Large intestine (tissue), 12 donors: ENCODE data around the gene VWC2. TPM values are rescaled to one million over a fixed set of nuclear protein-coding genes. Genes with fewer than 3 reads are reported as not detected.
A peak's percentile ranks its signal among the peaks of the same experiment; 100 is the strongest.

Source experiments
- DNase-seq, 2 donors: peaks; one replicate each; pipeline versions ENCODE4 v3.0.0 to v3.0.0-alpha.2; 2013
- H3K27ac ChIP-seq: one replicate; pipeline ENCODE4 v1.5.1; 2013; ENCODE audit warnings: low read length
- H3K27me3 ChIP-seq: 2 replicates; pipeline ENCODE4 v1.6.1; 2013; ENCODE audit warnings: low read length; ENCODE audit not compliant: control insufficient read depth, insufficient read depth
- H3K36me3 ChIP-seq: 2 replicates; pipeline ENCODE4 v1.6.1; 2013; ENCODE audit warnings: low read length; ENCODE audit not compliant: control insufficient read depth, insufficient read depth
- H3K4me1 ChIP-seq: one replicate; pipeline ENCODE4 v1.6.1; 2013; ENCODE audit warnings: low read length; ENCODE audit not compliant: control insufficient read depth, insufficient read depth
- H3K4me3 ChIP-seq: one replicate; pipeline ENCODE4 v1.5.1; 2013; ENCODE audit warnings: low read length
- H3K9me3 ChIP-seq: one replicate; pipeline ENCODE4 v1.6.1; 2013; ENCODE audit warnings: mild to moderate bottlenecking, low read depth, low read length, moderate library complexity; ENCODE audit not compliant: control insufficient read depth
- WGBS: methylation state at CpG from one replicate; pipeline ENCODE4 v1.1.5; 2013; ENCODE audit warnings: low lambda C conversion rate; ENCODE audit not compliant: insufficient coverage; 5-methylcytosine and 5-hydroxymethylcytosine counted together
- long read RNA-seq, 11 donors: transcript quantifications; one replicate each; lab custom pipeline, GENCODE V29; 2026
- polyA plus RNA-seq: library from polyadenylated mRNA; unstranded; fragments of 120-200 nt; gene quantifications from one replicate; pipeline ENCODE4 v1.2.1, GENCODE V29; 2013

The VWC2 gene
- polyA plus RNA-seq = 0.63 TPM
- long read RNA-seq, donor 1 = 0 reads
- long read RNA-seq, donor 2 = 0 reads
- long read RNA-seq, donor 3, full-length matches to known transcripts = 1 of 1 reads
- long read RNA-seq, donor 3, partial matches to known transcripts = 0 of 1 reads
- long read RNA-seq, donor 3, other reads (novel, unspliced or antisense) = 0 of 1 reads
- long read RNA-seq, donor 4 = 0 reads
- long read RNA-seq, donor 5, full-length matches to known transcripts = 1 of 1 reads
- long read RNA-seq, donor 5, partial matches to known transcripts = 0 of 1 reads
- long read RNA-seq, donor 5, other reads (novel, unspliced or antisense) = 0 of 1 reads
- long read RNA-seq, donor 6, full-length matches to known transcripts = 1 of 1 reads
- long read RNA-seq, donor 6, partial matches to known transcripts = 0 of 1 reads
- long read RNA-seq, donor 6, other reads (novel, unspliced or antisense) = 0 of 1 reads
- long read RNA-seq, donor 7 = 0 reads
- long read RNA-seq, donor 8 = 0 reads
- long read RNA-seq, donor 9 = 0 reads
- long read RNA-seq, donor 10, full-length matches to known transcripts = 1 of 1 reads
- long read RNA-seq, donor 10, partial matches to known transcripts = 0 of 1 reads
- long read RNA-seq, donor 10, other reads (novel, unspliced or antisense) = 0 of 1 reads
- long read RNA-seq, donor 11 = 0 reads

- Histone ChIP-seq H3K4me1 (peaks cover 2% of the 10 kb centered on the region), H3K27me3 (peaks cover 62% of the 10 kb centered on the region), H3K4me3 (peak within 1 kb of the TSS; percentile 35), H3K9me3 (peaks cover 6% of the 10 kb centered on the region), H3K27ac (no peak within 1 kb of the TSS), H3K36me3 (no peaks in the 10 kb centered on the region)
- DNase-seq = peak in 1 of 2 donors; percentile 11
- WGBS = no CpG with 5 or more reads among the region's 75 CpGs
Measured at GRCh38 chr7:49773218-49773935, at the start of gene VWC2. Gene VWC2, plus strand, starts transcription at chr7:49773638. Its CDS starts 1,798 bp downstream, at chr7:49775436.

GRCh38 chr7:49724071-49724470 lies 49.4 kb upstream of the VWC2 start:
- Histone ChIP-seq H3K4me1 (no peaks in the 10 kb centered on the region), H3K4me3 (no peak overlapping the region), H3K9me3 (no peaks in the 10 kb centered on the region), H3K27me3 (no peaks in the 10 kb centered on the region), H3K27ac (no peak overlapping the region), H3K36me3 (no peaks in the 10 kb centered on the region)
- no peak for DNase-seq

- Histone ChIP-seq H3K4me1 (no peaks in the 10 kb centered on the region), H3K36me3 (no peaks in the 10 kb centered on the region), H3K27ac (no peak overlapping the region), H3K27me3 (no peaks in the 10 kb centered on the region), H3K4me3 (no peak overlapping the region), H3K9me3 (no peaks in the 10 kb centered on the region)
- no peak for DNase-seq
- no CpG with 5 or more reads among the region's 2 CpGs for WGBS
Measured at GRCh38 chr7:49731836-49732235, 41.6 kb upstream of the VWC2 start.

GRCh38 chr7:49762666-49763065 lies 10.8 kb upstream of the VWC2 start:
- Histone ChIP-seq H3K9me3 (no peaks in the 10 kb centered on the region), H3K36me3 (no peaks in the 10 kb centered on the region), H3K27ac (no peak overlapping the region), H3K27me3 (no peaks in the 10 kb centered on the region), H3K4me3 (no peak overlapping the region), H3K4me1 (no peaks in the 10 kb centered on the region)
- WGBS = no CpG with 5 or more reads among the region's 3 CpGs
- no peak for DNase-seq

GRCh38 chr7:49763791-49764190 lies 9.6 kb upstream of the VWC2 start:
- H3K27me3 ChIP-seq = no peaks in the 10 kb centered on the region
- DNase-seq = no peak
- no peak overlapping the region for H3K27ac ChIP-seq
- no peak overlapping the region for H3K4me3 ChIP-seq
- no peaks in the 10 kb centered on the region for H3K36me3 ChIP-seq
- H3K4me1 ChIP-seq = no peaks in the 10 kb centered on the region
- no peaks in the 10 kb centered on the region for H3K9me3 ChIP-seq
- WGBS = no CpG with 5 or more reads among the region's 3 CpGs

- no peaks in the 10 kb centered on the region for H3K36me3 ChIP-seq
- H3K27ac ChIP-seq = no peak overlapping the region
- WGBS = no CpG with 5 or more reads among the region's 1 CpG
- DNase-seq = no peak
- no peak overlapping the region for H3K4me3 ChIP-seq
- H3K27me3 ChIP-seq = peaks cover 13% of the 10 kb centered on the region
- H3K9me3 ChIP-seq = no peaks in the 10 kb centered on the region
- H3K4me1 ChIP-seq = no peaks in the 10 kb centered on the region
Measured at GRCh38 chr7:49766966-49767365, 6.5 kb upstream of the VWC2 start.

GRCh38 chr7:49767719-49768118 lies 5.7 kb upstream of the VWC2 start:
- Histone ChIP-seq H3K27me3 (peaks cover 21% of the 10 kb centered on the region), H3K4me3 (no peak overlapping the region), H3K27ac (no peak overlapping the region), H3K9me3 (no peaks in the 10 kb centered on the region), H3K36me3 (no peaks in the 10 kb centered on the region), H3K4me1 (no peaks in the 10 kb centered on the region)
- DNase-seq = no peak
- WGBS = no CpG with 5 or more reads among the region's 5 CpGs

GRCh38 chr7:49768254-49768653 lies 5.2 kb upstream of the VWC2 start:
- WGBS = 76% methylated on average over 2 of the region's 3 CpGs
- H3K36me3 ChIP-seq = no peaks in the 10 kb centered on the region

GRCh38 chr7:49768835-49769234 lies 4.6 kb upstream of the VWC2 start:
- Histone ChIP-seq H3K36me3 (no peaks in the 10 kb centered on the region), H3K27ac (no peak overlapping the region), H3K27me3 (peaks cover 30% of the 10 kb centered on the region), H3K9me3 (no peaks in the 10 kb centered on the region), H3K4me3 (no peak overlapping the region), H3K4me1 (no peaks in the 10 kb centered on the region)
- no peak for DNase-seq
- no CpG with 5 or more reads among the region's 3 CpGs for WGBS

More at GRCh38 chr7:49768254-49768653, 5.2 kb upstream of the VWC2 start:
- H3K27ac ChIP-seq = no peak overlapping the region
- no peak for DNase-seq
- H3K4me1 ChIP-seq = no peaks in the 10 kb centered on the region
- H3K27me3 ChIP-seq = peaks cover 26% of the 10 kb centered on the region
- no peaks in the 10 kb centered on the region for H3K9me3 ChIP-seq
- H3K4me3 ChIP-seq = no peak overlapping the region

- peaks cover 35% of the 10 kb centered on the region for H3K27me3 ChIP-seq
Measured at GRCh38 chr7:49769285-49769857, 4.1 kb upstream of the VWC2 start.

More at GRCh38 chr7:49769285-49769857, 4.1 kb upstream of the VWC2 start:
- H3K4me3 ChIP-seq = no peak overlapping the region
- no peaks in the 10 kb centered on the region for H3K36me3 ChIP-seq
- peaks cover 4% of the 10 kb centered on the region for H3K9me3 ChIP-seq
- H3K27ac ChIP-seq = no peak overlapping the region
- peaks cover 2% of the 10 kb centered on the region for H3K4me1 ChIP-seq
- DNase-seq = no peak
